H1 (cell line): ENCODE results near the gene PRR35. TPM values are rescaled to one million over a fixed set of nuclear protein-coding genes. Genes with fewer than 3 reads are reported as not detected.
A peak's percentile ranks its signal among the peaks of the same experiment; 100 is the strongest.

Source experiments
- CTCF ChIA-PET: fragments of 300-600 bp; sonication (Branson Sonifier 250); formaldehyde crosslinking; loops from one replicate; lab custom pipeline; 2021; ENCODE audit not compliant: partially characterized antibody; lab: Charles Lee
- POLR2A ChIA-PET: fragments of 300-600 bp; sonication (Branson Sonifier 250); formaldehyde crosslinking; loops from one replicate; lab custom pipeline; 2021; ENCODE audit warnings: inconsistent platforms; ENCODE audit not compliant: partially characterized antibody; lab: Charles Lee
- DNase-seq, 2 experiments: peaks; one replicate each; pipeline versions ENCODE4 v3.0.0 to v3.0.0-alpha.2; 2010 to 2022; ENCODE audit warnings: low spot score in 2 of 2, low read depth in 1 of 2, mixed read lengths in 1 of 2
- FAIRE-seq: peaks from 2 replicates; lab custom pipeline; 2011; peaks lifted over from hg19 to GRCh38; lab: Jason Lieb, UNC
- H2AFZ ChIP-seq: 2 replicates; pipeline ENCODE4 v1.8.1; 2012; ENCODE audit warnings: low read length, inconsistent platforms
- H2AK5ac ChIP-seq: 2 replicates; pipeline ENCODE4 v1.6.1; 2013; ENCODE audit warnings: low read depth, low read length
- H2BK120ac ChIP-seq: replicated peaks from 2 replicates; pipeline ENCODE3; 2013; ENCODE audit warnings: low read depth, low read length, inconsistent platforms
- H2BK12ac ChIP-seq: 2 replicates; pipeline ENCODE4 v1.6.1; 2013; ENCODE audit warnings: low read depth, low read length
- H2BK15ac ChIP-seq: 2 replicates; pipeline ENCODE4 v1.6.1; 2013; ENCODE audit warnings: low read length
- H2BK20ac ChIP-seq: 2 replicates; pipeline ENCODE4 v1.6.1; 2013; ENCODE audit warnings: low read length
- H2BK5ac ChIP-seq: 2 replicates; pipeline ENCODE4 v1.6.1; 2013; ENCODE audit warnings: low read depth, low read length
- H3K14ac ChIP-seq: 2 replicates; pipeline ENCODE4 v1.6.1; 2013; ENCODE audit warnings: inconsistent platforms; ENCODE audit not compliant: insufficient read length
- H3K18ac ChIP-seq: 2 replicates; pipeline ENCODE4 v1.6.1; 2013; ENCODE audit warnings: low read length; ENCODE audit errors: extremely low read depth
- H3K23ac ChIP-seq: 2 replicates; pipeline ENCODE4 v1.6.1; 2013; ENCODE audit warnings: inconsistent platforms; ENCODE audit not compliant: insufficient read length
- H3K23me2 ChIP-seq: 2 replicates; pipeline ENCODE4 v1.6.1; 2013; ENCODE audit warnings: low read depth, low read length
- H3K27ac ChIP-seq: 2 replicates; pipeline ENCODE4 v1.6.1; 2011; ENCODE audit warnings: low read depth, low read length, inconsistent platforms
- H3K27me3 ChIP-seq, 4 experiments: replicated peaks in 1 of 4; 1 replicate in 1 of 4; 2 replicates in 3 of 4; pipeline versions ENCODE4 v1.6.1 to v1.8.1; 2011 to 2013; ENCODE audit warnings: low read length in 3 of 4, mild to moderate bottlenecking in 3 of 4, inconsistent platforms in 2 of 4, mixed read lengths in 2 of 4, moderate library complexity in 1 of 4; ENCODE audit not compliant: control insufficient read depth in 3 of 4, insufficient read depth in 3 of 4; ENCODE audit errors: extremely low read depth in 1 of 4
- H3K36me3 ChIP-seq, 4 experiments: 2 replicates each; pipeline versions ENCODE4 v1.6.1 to v1.8.1; 2011 to 2013; ENCODE audit warnings: mild to moderate bottlenecking in 4 of 4, low read length in 3 of 4, moderate library complexity in 2 of 4, control low read depth in 1 of 4, inconsistent platforms in 1 of 4; ENCODE audit not compliant: insufficient read depth in 4 of 4, control insufficient read depth in 2 of 4
- H3K4ac ChIP-seq: replicated peaks from 2 replicates; pipeline ENCODE3; 2013; ENCODE audit warnings: low read length, low read depth, mixed read lengths, inconsistent platforms; ENCODE audit not compliant: insufficient read length
- H3K4me1 ChIP-seq, 4 experiments: replicated peaks in 1 of 4; 1 replicate in 1 of 4; 2 replicates in 3 of 4; pipeline versions ENCODE4 v1.6.1 to v1.8.1; 2011 to 2013; ENCODE audit warnings: low read length in 3 of 4, inconsistent platforms in 2 of 4, mixed read lengths in 1 of 4; ENCODE audit not compliant: insufficient read depth in 4 of 4, control insufficient read depth in 3 of 4
- H3K4me2 ChIP-seq, 2 experiments: 2 replicates each; pipeline versions ENCODE4 v1.6.1 to v1.8.1; 2011 to 2013; ENCODE audit warnings: low read depth in 2 of 2, low read length in 2 of 2, control low read depth in 1 of 2, inconsistent platforms in 1 of 2, mild to moderate bottlenecking in 1 of 2; ENCODE audit not compliant: insufficient read depth in 1 of 2
- H3K4me3 ChIP-seq, 4 experiments: fragments of 200-600, 300-600 bp in 1 of 4; sonication (generic), shearing (Covaris generic), sonication (Bioruptor Twin) in 1 of 4; 2 replicates each; pipeline versions ENCODE4 v1.5.1 to v1.8.1; 2011 to 2016; ENCODE audit warnings: low read length in 4 of 4, low read depth in 3 of 4, control low read depth in 2 of 4, inconsistent platforms in 2 of 4, mild to moderate bottlenecking in 2 of 4, mixed read lengths in 1 of 4, moderate library complexity in 1 of 4; ENCODE audit not compliant: insufficient read depth in 2 of 4; ENCODE audit errors: extremely low read depth in 1 of 4
- H3K56ac ChIP-seq: replicated peaks from 2 replicates; pipeline ENCODE3; 2013; ENCODE audit warnings: low read depth, mild to moderate bottlenecking, mixed read lengths, low read length, inconsistent platforms; ENCODE audit not compliant: insufficient read length
- H3K79me1 ChIP-seq: 2 replicates; pipeline ENCODE4 v1.6.1; 2013; ENCODE audit warnings: low read depth, low read length, control low read depth
- H3K79me2 ChIP-seq, 2 experiments: 2 replicates each; pipeline versions ENCODE4 v1.6.1 to v1.8.1; 2012 to 2013; ENCODE audit warnings: low read length in 2 of 2, mild to moderate bottlenecking in 2 of 2, inconsistent platforms in 1 of 2; ENCODE audit not compliant: insufficient read depth in 2 of 2, control insufficient read depth in 1 of 2
- H3K9ac ChIP-seq, 4 experiments: replicated peaks in 1 of 4; 1 replicate in 1 of 4; 2 replicates in 3 of 4; pipeline versions ENCODE4 v1.6.1 to v1.8.1; 2011 to 2013; ENCODE audit warnings: low read depth in 3 of 4, low read length in 3 of 4, control low read depth in 2 of 4, mild to moderate bottlenecking in 2 of 4, moderate library complexity in 2 of 4, inconsistent platforms in 1 of 4; ENCODE audit errors: extremely low read depth in 1 of 4
- H3K9me3 ChIP-seq, 2 experiments: 2 replicates each; pipeline versions ENCODE4 v1.6.1 to v1.8.1; 2012 to 2013; ENCODE audit warnings: mild to moderate bottlenecking in 2 of 2, moderate library complexity in 2 of 2, control low read depth in 1 of 2, inconsistent platforms in 1 of 2, low read depth in 1 of 2, low read length in 1 of 2, mixed read lengths in 1 of 2; ENCODE audit not compliant: insufficient read depth in 2 of 2
- H4K20me1 ChIP-seq, 2 experiments: replicated peaks in 1 of 2; 2 replicates each; pipeline versions ENCODE3 to v1.8.1; 2011 to 2013; ENCODE audit warnings: inconsistent platforms in 2 of 2, low read length in 2 of 2, mild to moderate bottlenecking in 1 of 2; ENCODE audit not compliant: insufficient read depth in 2 of 2, control insufficient read depth in 1 of 2
- H4K5ac ChIP-seq: 2 replicates; pipeline ENCODE4 v1.6.1; 2013; ENCODE audit warnings: low read length, low read depth, mixed read lengths, inconsistent platforms; ENCODE audit not compliant: insufficient read length
- H4K8ac ChIP-seq: 2 replicates; pipeline ENCODE4 v1.8.0; 2013; ENCODE audit warnings: mild to moderate bottlenecking, moderate library complexity, low read length, inconsistent platforms; ENCODE audit not compliant: insufficient read depth; ENCODE audit errors: extremely low read depth
- H4K91ac ChIP-seq: replicated peaks from 2 replicates; pipeline ENCODE3; 2013; ENCODE audit warnings: low read length, mixed read lengths, inconsistent platforms; ENCODE audit not compliant: insufficient read length
- BACH1 ChIP-seq: IDR thresholded peaks from 2 replicates; pipeline ENCODE4 v1.6.1; 2012; ENCODE audit warnings: low read length, improper control_type of control experiment
- CREB1 ChIP-seq: IDR thresholded peaks from 2 replicates; pipeline ENCODE4 v1.6.1; 2012; ENCODE audit warnings: inconsistent platforms
- EP300 ChIP-seq, 2 experiments: IDR thresholded peaks; 1 replicate in 1 of 2; 2 replicates in 1 of 2; pipeline ENCODE4 v1.6.1; 2011 to 2012; ENCODE audit warnings: low read depth in 2 of 2, low read length in 2 of 2, mild to moderate bottlenecking in 2 of 2, borderline replicate concordance in 1 of 2, inconsistent platforms in 1 of 2, moderate library complexity in 1 of 2
- FOSL1 ChIP-seq: IDR thresholded peaks from 2 replicates; pipeline ENCODE4 v1.6.1; 2011; ENCODE audit warnings: mild to moderate bottlenecking, low read depth, low read length, moderate library complexity; ENCODE audit not compliant: insufficient read depth
- JUN ChIP-seq: IDR thresholded peaks from 2 replicates; pipeline ENCODE4 v1.6.1; 2011; ENCODE audit warnings: low read depth, mild to moderate bottlenecking, improper control_type of control experiment, low read length
- PHF8 ChIP-seq: fragments of 200-600 bp; sonication (generic); conservative IDR thresholded peaks from 2 replicates; pipeline ENCODE4 v1.7.1; 2012; ENCODE audit warnings: low read depth, mild to moderate bottlenecking, inconsistent platforms, low read length, moderate library complexity
- POLR2AphosphoS5 ChIP-seq: IDR thresholded peaks from 2 replicates; pipeline ENCODE4 v1.6.1; 2011; ENCODE audit warnings: low read depth, low read length
- RBBP5 ChIP-seq: IDR thresholded peaks from 2 replicates; pipeline ENCODE4 v1.7.1; 2012; ENCODE audit warnings: low read depth, mild to moderate bottlenecking, inconsistent platforms, low read length, moderate library complexity, borderline replicate concordance
- SRF ChIP-seq: IDR thresholded peaks from 2 replicates; pipeline ENCODE4 v1.6.1; 2011; ENCODE audit warnings: mild to moderate bottlenecking, low read depth, low read length, moderate library complexity
- WGBS, 2 experiments: shearing (Covaris generic) in 1 of 2; methylation state at CpG; one replicate each; pipeline versions ENCODE4 v1.1.6 to v1.1.7; 2013 to 2015; ENCODE audit warnings: low lambda C conversion rate in 2 of 2, mixed read lengths in 2 of 2, inconsistent platforms in 1 of 2, low coverage in 1 of 2, missing lambda C conversion rate in 1 of 2; ENCODE audit not compliant: insufficient replicate concordance in 2 of 2, insufficient coverage in 1 of 2, insufficient read length in 1 of 2; ENCODE audit errors: extremely low coverage in 1 of 2, missing lambda C conversion rate in 1 of 2; 5-methylcytosine and 5-hydroxymethylcytosine counted together
- polyA plus RNA-seq, 7 experiments: library from polyadenylated mRNA; depleted of rRNA in 3 of 7; stranded (reverse) in 5 of 7; unstranded in 2 of 7; fragments of >200 nt in 5 of 7; fragments of 200-250 nt in 2 of 7; gene quantifications; 1 replicate in 5 of 7; 2 replicates in 1 of 7; 4 replicates in 1 of 7; pipeline versions ENCODE4 v1.2.1 to v1.2.3, GENCODE V29; 2011 to 2013; ENCODE audit warnings: missing spikeins in 2 of 7, mixed read lengths in 2 of 7
- total RNA-seq: library from RNA; stranded (reverse); fragmentation: NEBNext Ultra II Directional; extraction: Animal tissue kit (Norgen Biotek cat#: 25700); gene quantifications from 2 replicates; pipeline ENCODE4 v1.2.1, GENCODE V29; 2021
- TF ChIP-seq, protein P1 (sequence below): IDR thresholded peaks from 2 replicates; pipeline ENCODE4 v1.6.1; 2012; ENCODE audit warnings: inconsistent platforms

Gene PRR35
- total and polyA plus RNA-seq, 2 of the 8 experiments (the other 6 are each of a cell fraction or from before 2014, with no cell fraction given) = 0.38 to 0.50 TPM

DNA sequence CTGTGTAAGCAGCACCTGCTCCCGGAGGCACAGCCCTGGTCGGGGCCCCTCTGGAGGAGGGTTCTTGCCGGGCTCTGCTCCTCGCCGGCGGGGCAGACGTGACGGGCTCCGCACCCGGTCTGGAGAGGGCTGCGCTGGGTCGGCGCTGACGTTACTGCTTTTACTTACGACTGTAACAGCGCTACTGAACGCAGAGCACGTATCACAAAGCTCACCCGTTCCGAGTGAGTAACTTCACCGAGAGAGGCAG lies 28.4 kb downstream of the PRR35 start:
- Histone ChIP-seq H4K5ac (peak overlapping the region; percentile 69), H3K79me1 (peaks cover 8% of the 10 kb centered on the region; the same call in 1 of the 2 replicates), H3K56ac (peak overlapping the region; percentile 69), H3K9me3 (no peaks in the 10 kb centered on the region), H3K9ac (peak overlapping the region; percentile 71 to 95 (median 92)), H4K91ac (peak overlapping the region; percentile 74), H3K27me3 (peaks cover 0 to 45% (median 30%) of the 10 kb centered on the region in 4 experiments; a peak in 5 of 7 replicates), H3K14ac (no peak overlapping the region), H3K18ac (0 out of 2 replicates have a peak overlapping the region, but pooled peaks have one; percentile 44), H3K4me1 (peaks cover 0 to 24% (median 16%) of the 10 kb centered on the region in 4 experiments; a peak in 6 of 7 replicates), H3K23me2 (peaks cover 11% of the 10 kb centered on the region), H3K4ac (peak overlapping the region; percentile 53), H3K36me3 (no peaks in the 10 kb centered on the region), H4K8ac (peak overlapping the region; percentile 100), H3K4me3 (peak overlapping the region; percentile 90 to 94 (median 91)), H2BK20ac (no peak overlapping the region), H2BK5ac (peak overlapping the region; percentile 41; the same call in 1 of the 2 replicates), H2BK12ac (no peak overlapping the region), H3K79me2 (peaks cover 0 to 15% of the 10 kb centered on the region in 2 experiments; a peak in 2 of 4 replicates), H2AFZ (no peak overlapping the region), H2AK5ac (no peak overlapping the region; the same call in 1 of the 2 replicates), H2BK15ac (no peak overlapping the region), H3K27ac (peak overlapping the region; percentile 99), H3K23ac (no peak overlapping the region), H3K4me2 (peak overlapping the region; percentile 75 to 78), H2BK120ac (peak overlapping the region; percentile 64), H4K20me1 (peaks cover 16 to 43% of the 10 kb centered on the region in 2 experiments)
- no peak for FAIRE-seq
- 6% methylated on average over 21 of the region's 21 CpGs; no CpG with 5 or more reads in 1 of the 2 experiments for WGBS, 2 experiments
- DNase-seq = peak in 1 of 2 experiments; percentile 71
- ChIA-PET CTCF (interaction anchor here (0.7 to 4.3 kb wide), 5 partner anchors 8 to 33 kb away, joined by 3 to 30 read pairs (median 3); no protein-coding TSS in a partner anchor), POLR2A (interaction anchor here (0.9 to 2.3 kb wide), 15 partner anchors 8 to 102 kb away, joined by 3 to 9 read pairs (median 4); partner anchors contain the start of genes METTL26, STUB1, WDR24 and WDR90)
- TF ChIP-seq PHF8 (no peak), POLR2AphosphoS5 (peak; percentile 39; the same call in 1 of the 2 replicates), JUN (no peak), FOSL1 (no peak), EP300 (IDR thresholded peaks at IDR 0.05; ENCODE audit: borderline replicate concordance in 1 of 2, low read depth in 2 of 2, low read length in 2 of 2) (no peak), CREB1 (0 out of 2 replicates have a peak, but pooled peaks have one; percentile 41), BACH1 (no peak), RBBP5 (no peak), SRF (no peak)
- TF ChIP-seq, protein P1, sequence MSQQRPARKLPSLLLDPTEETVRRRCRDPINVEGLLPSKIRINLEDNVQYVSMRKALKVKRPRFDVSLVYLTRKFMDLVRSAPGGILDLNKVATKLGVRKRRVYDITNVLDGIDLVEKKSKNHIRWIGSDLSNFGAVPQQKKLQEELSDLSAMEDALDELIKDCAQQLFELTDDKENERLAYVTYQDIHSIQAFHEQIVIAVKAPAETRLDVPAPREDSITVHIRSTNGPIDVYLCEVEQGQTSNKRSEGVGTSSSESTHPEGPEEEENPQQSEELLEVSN = no peak
